Endothelial cell (in vitro differentiated cells): Measurements from ENCODE around the gene NAP1L1. TPM values are rescaled to one million over a fixed set of nuclear protein-coding genes. Genes with fewer than 3 reads are reported as not detected.

Experiments used
- DNase-seq: peaks from one replicate; pipeline ENCODE4 v3.0.0; 2021; ENCODE audit warnings: low spot score
- H3K27ac Mint-ChIP-seq: one replicate; pipeline ENCODE4 v1.8.0; 2021; ENCODE audit warnings: mixed read lengths, inconsistent platforms; ENCODE audit not compliant: unreplicated experiment
- H3K27me3 Mint-ChIP-seq: one replicate; pipeline ENCODE4 v1.8.0; 2021; ENCODE audit warnings: mild to moderate bottlenecking, moderate library complexity, mixed read lengths, inconsistent platforms; ENCODE audit not compliant: unreplicated experiment
- H3K36me3 Mint-ChIP-seq: one replicate; pipeline ENCODE4 v1.8.0; 2021; ENCODE audit warnings: mild to moderate bottlenecking, low read depth, mixed read lengths, inconsistent platforms; ENCODE audit not compliant: unreplicated experiment
- H3K4me1 Mint-ChIP-seq: one replicate; pipeline ENCODE4 v1.8.0; 2021; ENCODE audit warnings: mild to moderate bottlenecking, mixed read lengths, inconsistent platforms; ENCODE audit not compliant: unreplicated experiment
- H3K4me3 Mint-ChIP-seq: one replicate; pipeline ENCODE4 v1.8.0; 2021; ENCODE audit warnings: mild to moderate bottlenecking, mixed read lengths, inconsistent platforms; ENCODE audit not compliant: unreplicated experiment
- H3K9me3 Mint-ChIP-seq: one replicate; pipeline ENCODE4 v1.8.0; 2021; ENCODE audit warnings: mixed read lengths, inconsistent platforms; ENCODE audit not compliant: unreplicated experiment
- total RNA-seq: library from RNA; stranded (reverse); fragmentation: NEBNext Ultra II Directional; extraction: Animal tissue kit (Norgen Biotek cat#: 25700); gene quantifications from one replicate; pipeline ENCODE4 v1.2.1, GENCODE V29; 2021; ENCODE audit not compliant: unreplicated experiment
- TF ChIP-seq, protein P1 (sequence below): fragments of 200-600 bp; sonication (generic); IDR thresholded peaks from one replicate; pipeline ENCODE4 v1.5.0; 2021; ENCODE audit warnings: antibody characterized with exemption; ENCODE audit not compliant: unreplicated experiment

NAP1L1 gene
- total RNA-seq, 1 donor from 2014 or later = 603 TPM

DNA sequence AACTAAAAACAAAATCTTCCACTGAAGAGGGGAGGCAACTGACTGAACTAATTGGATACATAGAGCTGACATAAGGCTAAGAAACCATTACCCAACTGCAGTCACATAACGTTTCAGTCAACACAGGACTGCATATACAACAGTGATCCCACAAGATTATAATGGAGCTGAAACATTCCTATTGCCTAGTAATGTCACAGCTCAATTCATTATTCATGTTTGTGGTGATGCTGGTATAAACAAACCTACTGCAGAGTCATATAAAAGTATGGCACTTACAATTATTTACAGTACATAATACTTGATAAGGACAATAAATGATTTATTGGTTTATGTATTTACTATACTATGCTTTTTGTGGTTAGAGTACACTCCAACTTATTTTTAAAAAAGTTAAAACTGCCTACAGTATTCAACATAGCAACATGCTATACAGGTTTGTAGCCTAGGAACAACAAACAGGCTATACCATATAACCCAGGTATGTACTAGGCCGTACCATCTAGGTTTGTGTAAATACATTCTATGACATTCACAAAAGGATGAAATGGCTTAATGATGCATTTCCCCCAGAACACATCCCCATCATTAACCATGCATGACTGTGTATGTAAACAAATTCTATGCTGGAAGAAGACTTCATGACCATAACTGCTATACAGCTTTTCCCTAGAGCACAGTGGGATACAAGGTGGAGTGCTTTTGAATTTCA is 4.3 kb downstream of the NAP1L1 start:
- Mint-ChIP-seq H3K36me3 (no peaks in the 10 kb centered on the region), H3K9me3 (no peaks in the 10 kb centered on the region), H3K4me1 (peaks cover 20% of the 10 kb centered on the region), H3K4me3 (no peak overlapping the region), H3K27me3 (peaks cover 5% of the 10 kb centered on the region), H3K27ac (no peak overlapping the region)
- TF ChIP-seq, protein P1, sequence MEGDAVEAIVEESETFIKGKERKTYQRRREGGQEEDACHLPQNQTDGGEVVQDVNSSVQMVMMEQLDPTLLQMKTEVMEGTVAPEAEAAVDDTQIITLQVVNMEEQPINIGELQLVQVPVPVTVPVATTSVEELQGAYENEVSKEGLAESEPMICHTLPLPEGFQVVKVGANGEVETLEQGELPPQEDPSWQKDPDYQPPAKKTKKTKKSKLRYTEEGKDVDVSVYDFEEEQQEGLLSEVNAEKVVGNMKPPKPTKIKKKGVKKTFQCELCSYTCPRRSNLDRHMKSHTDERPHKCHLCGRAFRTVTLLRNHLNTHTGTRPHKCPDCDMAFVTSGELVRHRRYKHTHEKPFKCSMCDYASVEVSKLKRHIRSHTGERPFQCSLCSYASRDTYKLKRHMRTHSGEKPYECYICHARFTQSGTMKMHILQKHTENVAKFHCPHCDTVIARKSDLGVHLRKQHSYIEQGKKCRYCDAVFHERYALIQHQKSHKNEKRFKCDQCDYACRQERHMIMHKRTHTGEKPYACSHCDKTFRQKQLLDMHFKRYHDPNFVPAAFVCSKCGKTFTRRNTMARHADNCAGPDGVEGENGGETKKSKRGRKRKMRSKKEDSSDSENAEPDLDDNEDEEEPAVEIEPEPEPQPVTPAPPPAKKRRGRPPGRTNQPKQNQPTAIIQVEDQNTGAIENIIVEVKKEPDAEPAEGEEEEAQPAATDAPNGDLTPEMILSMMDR = no peak
- no peak for DNase-seq

GRCh38 chr12:76078748-76079147 is 5.7 kb downstream of the NAP1L1 start:
- H3K9me3 Mint-ChIP-seq = no peaks in the 10 kb centered on the region
- TF ChIP-seq, protein P1 = no peak
- H3K4me3 Mint-ChIP-seq = no peak overlapping the region
- no peak for DNase-seq
- H3K27me3 Mint-ChIP-seq = peaks cover 3% of the 10 kb centered on the region
- peaks cover 18% of the 10 kb centered on the region for H3K4me1 Mint-ChIP-seq
- no peak overlapping the region for H3K27ac Mint-ChIP-seq
- H3K36me3 Mint-ChIP-seq = no peaks in the 10 kb centered on the region

DNA sequence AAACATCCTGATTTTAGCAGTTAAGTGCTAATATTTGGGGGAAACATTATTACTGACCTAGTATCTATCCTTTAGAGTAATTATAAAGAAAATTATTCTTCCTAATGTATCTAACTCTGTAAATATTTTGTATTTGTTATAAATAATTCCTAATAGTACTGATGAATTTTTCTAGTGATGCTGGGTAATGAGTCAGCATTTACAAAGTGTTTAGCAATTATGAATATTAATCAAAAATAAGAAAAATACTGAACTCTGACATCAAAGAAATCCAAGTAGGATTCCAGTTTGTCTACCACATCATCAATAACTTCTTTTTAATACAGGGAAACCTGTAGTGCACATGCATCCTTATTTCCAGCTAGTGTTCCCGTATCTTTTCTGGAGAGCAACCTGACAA is 9.0 kb downstream of the NAP1L1 start:
- Mint-ChIP-seq H3K36me3 (no peaks in the 10 kb centered on the region), H3K4me1 (peaks cover 8% of the 10 kb centered on the region), H3K27me3 (no peaks in the 10 kb centered on the region), H3K9me3 (no peaks in the 10 kb centered on the region), H3K4me3 (no peak overlapping the region), H3K27ac (no peak overlapping the region)
- TF ChIP-seq, protein P1 = no peak
- DNase-seq = no peak

- Mint-ChIP-seq H3K36me3 (no peaks in the 10 kb centered on the region), H3K27me3 (no peaks in the 10 kb centered on the region), H3K4me1 (peaks cover 6% of the 10 kb centered on the region), H3K27ac (no peak overlapping the region), H3K9me3 (no peaks in the 10 kb centered on the region), H3K4me3 (no peak overlapping the region)
- DNase-seq = no peak
- TF ChIP-seq, protein P1 = no peak
Measured at GRCh38 chr12:76074701-76075336, 9.7 kb downstream of the NAP1L1 start.

DNA sequence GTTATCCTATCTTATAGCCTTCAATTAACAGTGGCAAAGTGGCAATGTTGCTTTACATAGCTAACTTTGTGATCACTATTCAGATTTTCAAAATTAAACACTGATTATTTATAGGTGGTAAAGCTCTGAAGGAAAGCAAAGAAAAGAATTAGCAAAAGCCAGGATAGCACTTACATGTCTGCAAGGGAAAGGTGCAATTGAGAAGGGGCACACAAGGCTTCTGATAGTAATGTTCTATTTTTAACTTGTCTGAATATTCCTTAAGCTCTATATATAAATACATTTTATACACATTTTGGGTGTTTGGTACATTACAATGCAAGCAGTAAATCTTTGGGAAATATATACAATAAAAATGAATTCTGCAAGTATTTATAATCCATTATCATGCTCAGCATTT is 10.9 kb downstream of the NAP1L1 start:
- Mint-ChIP-seq H3K36me3 (peaks cover 4% of the 10 kb centered on the region), H3K27ac (no peak overlapping the region), H3K9me3 (no peaks in the 10 kb centered on the region), H3K4me3 (no peak overlapping the region), H3K27me3 (no peaks in the 10 kb centered on the region), H3K4me1 (peaks cover 5% of the 10 kb centered on the region)
- no peak for DNase-seq
- TF ChIP-seq, protein P1 = no peak
